HepG2 (cell line): ENCODE measurements around the gene PNPLA3. TPM values are rescaled to one million over a fixed set of nuclear protein-coding genes. Genes with fewer than 3 reads are reported as not detected.

ENCODE experiments used
- AKAP8 ChIP-seq: sonication (generic); formaldehyde crosslinking; IDR thresholded peaks from 2 replicates; pipeline ENCODE4 v1.5.1; 2020; ENCODE audit warnings: mild to moderate bottlenecking, missing genetic modification reagents
- BCL6 ChIP-seq: IDR thresholded peaks from 2 replicates; pipeline ENCODE4 v1.6.1; 2016; ENCODE audit warnings: missing genetic modification reagents, missing compliant biosample characterization
- CENPT ChIP-seq: sonication (generic); formaldehyde crosslinking; IDR thresholded peaks from 2 replicates; pipeline ENCODE4 v1.8.0; 2022; ENCODE audit warnings: low read depth, mild to moderate bottlenecking, moderate library complexity, missing genetic modification reagents
- FOSL2 ChIP-seq: sonication (generic); formaldehyde crosslinking; IDR thresholded peaks from 2 replicates; pipeline ENCODE4 v1.4.0; 2020; ENCODE audit warnings: missing genetic modification reagents
- GATA4 ChIP-seq: sonication (generic); IDR thresholded peaks from 2 replicates; pipeline ENCODE4 v1.6.1; 2016; ENCODE audit warnings: antibody characterized with exemption, low read depth, borderline replicate concordance
- HES4 ChIP-seq: sonication (generic); formaldehyde crosslinking; IDR thresholded peaks from 2 replicates; pipeline ENCODE4 v1.9.0; 2021; ENCODE audit warnings: mild to moderate bottlenecking, missing genetic modification reagents, borderline replicate concordance
- HNRNPH1 ChIP-seq: fragments of 200-400 bp; formaldehyde crosslinking; optimal IDR thresholded peaks from 2 replicates; pipeline ENCODE3; 2017; ENCODE audit warnings: mild to moderate bottlenecking, low read depth, low read length
- IKZF1 ChIP-seq: fragments of 450-650 bp; IDR thresholded peaks from 2 replicates; pipeline ENCODE4 v1.7.1; 2016
- MEIS2 ChIP-seq: sonication (generic); formaldehyde crosslinking; IDR thresholded peaks from 2 replicates; pipeline ENCODE4 v1.9.0; 2021; ENCODE audit warnings: mild to moderate bottlenecking, missing genetic modification reagents
- MYC ChIP-seq: sonication (generic); formaldehyde crosslinking; IDR thresholded peaks from 2 replicates; pipeline ENCODE4 v1.9.0; 2021; ENCODE audit warnings: missing genetic modification reagents, borderline replicate concordance
- NR0B2 ChIP-seq: sonication (generic); formaldehyde crosslinking; IDR thresholded peaks from 2 replicates; pipeline ENCODE4 v1.4.0; 2020; ENCODE audit warnings: mild to moderate bottlenecking, missing genetic modification reagents
- PCBP1 ChIP-seq: fragments of 200-400 bp; formaldehyde crosslinking; IDR thresholded peaks from 2 replicates; pipeline ENCODE4 v1.6.1; 2017; ENCODE audit warnings: mild to moderate bottlenecking, low read depth, low read length, borderline replicate concordance
- POLR2AphosphoS2 ChIP-seq: IDR thresholded peaks from 2 replicates; pipeline ENCODE4 v1.6.1; 2011; ENCODE audit warnings: low read depth, low read length, improper control_type of control experiment
- RFX3 ChIP-seq: IDR thresholded peaks from 2 replicates; pipeline ENCODE4 v1.6.1; 2016; ENCODE audit warnings: missing biosample characterization, missing genetic modification reagents
- SRY ChIP-seq: sonication (generic); formaldehyde crosslinking; IDR thresholded peaks from 2 replicates; pipeline ENCODE4 v1.8.0; 2022; ENCODE audit warnings: mild to moderate bottlenecking, missing genetic modification reagents
- STAT5B ChIP-seq: sonication (generic); formaldehyde crosslinking; IDR thresholded peaks from 2 replicates; pipeline ENCODE4 v1.4.0; 2020; ENCODE audit warnings: missing genetic modification reagents
- TBL1XR1 ChIP-seq: fragments of 150-350 bp; IDR thresholded peaks from 2 replicates; pipeline ENCODE4 v1.6.1; 2014; ENCODE audit warnings: borderline replicate concordance, low read length; ENCODE audit not compliant: partially characterized antibody
- TFAP4 ChIP-seq: sonication (generic); IDR thresholded peaks from 2 replicates; pipeline ENCODE4 v1.6.1; 2016; ENCODE audit warnings: low read depth, borderline replicate concordance
- TFE3 ChIP-seq: IDR thresholded peaks from 2 replicates; pipeline ENCODE4 v1.6.1; 2016
- UBTF ChIP-seq: sonication (generic); formaldehyde crosslinking; IDR thresholded peaks from 2 replicates; pipeline ENCODE4 v1.4.0; 2020; ENCODE audit warnings: mild to moderate bottlenecking, missing genetic modification reagents
- WIZ ChIP-seq: sonication (generic); formaldehyde crosslinking; IDR thresholded peaks from 2 replicates; pipeline ENCODE4 v1.5.1; 2020; ENCODE audit warnings: mild to moderate bottlenecking, missing genetic modification reagents
- ZKSCAN5 ChIP-seq: sonication (generic); formaldehyde crosslinking; IDR thresholded peaks from 2 replicates; pipeline ENCODE4 v1.5.1; 2020; ENCODE audit warnings: mild to moderate bottlenecking, missing genetic modification reagents
- ZNF501 ChIP-seq: sonication (generic); formaldehyde crosslinking; IDR thresholded peaks from 2 replicates; pipeline ENCODE4 v1.5.1; 2020; ENCODE audit warnings: mild to moderate bottlenecking, moderate library complexity, missing genetic modification reagents
- ZNF563 ChIP-seq: sonication (generic); formaldehyde crosslinking; IDR thresholded peaks from 2 replicates; pipeline ENCODE4 v1.8.0; 2022; ENCODE audit warnings: mild to moderate bottlenecking, moderate library complexity, missing genetic modification reagents
- ZNF589 ChIP-seq: sonication (generic); formaldehyde crosslinking; conservative IDR thresholded peaks from 2 replicates; pipeline ENCODE4 v1.8.0; 2022; ENCODE audit warnings: mild to moderate bottlenecking, moderate library complexity, missing genetic modification reagents
- ZNF660 ChIP-seq: sonication (generic); formaldehyde crosslinking; IDR thresholded peaks from 2 replicates; pipeline ENCODE4 v1.5.1; 2020; ENCODE audit warnings: mild to moderate bottlenecking, low read depth, missing genetic modification reagents, borderline replicate concordance
- ZSCAN20 ChIP-seq: sonication (generic); formaldehyde crosslinking; IDR thresholded peaks from 2 replicates; pipeline ENCODE4 v1.4.0; 2020; ENCODE audit warnings: missing genetic modification reagents, mild to moderate bottlenecking, borderline replicate concordance
- polyA plus RNA-seq, 8 experiments: library from polyadenylated mRNA; depleted of rRNA in 3 of 8; stranded (reverse) in 7 of 8; unstranded in 1 of 8; fragments of >200 nt; fragmentation: Illumina TruSeq in 4 of 8; extraction: Trizol in 4 of 8; gene quantifications; 2 replicates each; pipeline versions ENCODE4 v1.2.1 to v1.2.3, GENCODE V29; 2011 to 2016; ENCODE audit warnings: low read depth in 4 of 8, missing spikeins in 1 of 8, mixed read lengths in 1 of 8; ENCODE audit not compliant: insufficient read depth in 1 of 8
- total RNA-seq, 5 experiments: library from RNA; depleted of rRNA; stranded (reverse); fragments of >200 nt; fragmentation: Illumina TruSeq; extraction: Trizol; gene quantifications; 2 replicates each; pipeline ENCODE4 v1.2.3, GENCODE V29; 2016; ENCODE audit warnings: low read depth in 1 of 5

Gene PNPLA3
- total and polyA plus RNA-seq, 2 of the 13 experiments (the other 11 are each of a cell fraction or from before 2014, with no cell fraction given) = 16.9 to 19.8 TPM

GRCh38 chr22:43923631-43924464, at the start of gene PNPLA3 (continued):
- no peak for TF ChIP-seq STAT5B (CRISPR knock-in tag)
- no peak for TF ChIP-seq CENPT (CRISPR knock-in tag)
- no peak for TF ChIP-seq HNRNPH1
- TF ChIP-seq TFE3 = no peak
- no peak for TF ChIP-seq FOSL2 (CRISPR knock-in tag)
- peak; percentile 92 for TF ChIP-seq MYC (CRISPR knock-in tag)
- TF ChIP-seq TBL1XR1 = no peak
- peak; percentile 90 for TF ChIP-seq HES4 (CRISPR knock-in tag)
- TF ChIP-seq TFAP4 = no peak; the same call in 1 of the 2 replicates
- TF ChIP-seq ZNF660 (CRISPR knock-in tag) = no peak
- no peak for TF ChIP-seq MEIS2 (CRISPR knock-in tag)
- TF ChIP-seq GATA4 = peak; percentile 58
- TF ChIP-seq IKZF1 = no peak
- peak; percentile 88; the same call in 1 of the 2 replicates for TF ChIP-seq NR0B2 (CRISPR knock-in tag)
- no peak for TF ChIP-seq ZKSCAN5 (CRISPR knock-in tag)
- no peak for TF ChIP-seq AKAP8 (CRISPR knock-in tag)
- TF ChIP-seq WIZ = 0 out of 2 replicates have a peak, but pooled peaks have one; percentile 41
- no peak for TF ChIP-seq RFX3 (CRISPR knock-in tag)
- no peak; the same call in 1 of the 2 replicates for TF ChIP-seq ZNF589 (CRISPR knock-in tag)
- peak; percentile 97 for TF ChIP-seq UBTF
- no peak for TF ChIP-seq POLR2AphosphoS2
- peak; percentile 93 for TF ChIP-seq ZSCAN20
- TF ChIP-seq ZNF501 (CRISPR knock-in tag) = peak; percentile 55
- no peak for TF ChIP-seq PCBP1
- TF ChIP-seq BCL6 (CRISPR knock-in tag) = no peak
- peak; percentile 97 for TF ChIP-seq ZNF563 (CRISPR knock-in tag)
- 0 out of 2 replicates have a peak, but pooled peaks have one; percentile 50 for TF ChIP-seq SRY (CRISPR knock-in tag)
